Stimulated activated CD4-positive, alpha-beta T cell treated with anti-CD3 and anti-CD28 coated beads, Interleukin-4, amount 100 ng/mL, for 48 hours (primary cell): ENCODE data around the gene STX3.
"Not testable (repeated sequence)": the region's sequence is repeated elsewhere in the genome, so short reads cannot be mapped to it uniquely, and the experiment has no call there.

Experiments used
- DNase-seq, 2 donors: peaks; one replicate each; pipeline ENCODE4 v3.0.0-alpha.2; 2020; ENCODE audit warnings: low read depth in 2 of 2

The STX3 gene

DNA sequence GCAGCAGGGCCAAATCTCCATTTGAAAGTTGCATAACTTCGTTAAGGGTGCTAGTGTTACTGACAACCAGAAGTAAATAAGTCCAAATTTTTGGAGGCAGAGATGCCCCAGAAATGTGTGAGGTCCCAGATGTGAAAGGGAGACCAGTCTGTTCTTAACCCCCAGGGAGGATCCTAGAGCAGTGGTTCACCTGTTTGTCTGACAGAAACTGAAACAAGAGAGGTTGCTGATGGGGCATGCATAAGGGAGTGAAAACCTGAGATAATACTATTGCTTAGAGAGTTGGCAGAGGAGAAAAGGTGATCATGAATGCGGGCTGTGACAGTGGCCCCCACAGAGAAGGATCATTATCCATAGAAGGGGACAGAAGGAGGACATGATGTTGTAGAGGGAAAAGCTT is 86.3 kb downstream of the STX3 start:
- no peak for DNase-seq

GRCh38 chr11:59842316-59842715 is 87.1 kb downstream of the STX3 start:
- DNase-seq: no peak

DNA sequence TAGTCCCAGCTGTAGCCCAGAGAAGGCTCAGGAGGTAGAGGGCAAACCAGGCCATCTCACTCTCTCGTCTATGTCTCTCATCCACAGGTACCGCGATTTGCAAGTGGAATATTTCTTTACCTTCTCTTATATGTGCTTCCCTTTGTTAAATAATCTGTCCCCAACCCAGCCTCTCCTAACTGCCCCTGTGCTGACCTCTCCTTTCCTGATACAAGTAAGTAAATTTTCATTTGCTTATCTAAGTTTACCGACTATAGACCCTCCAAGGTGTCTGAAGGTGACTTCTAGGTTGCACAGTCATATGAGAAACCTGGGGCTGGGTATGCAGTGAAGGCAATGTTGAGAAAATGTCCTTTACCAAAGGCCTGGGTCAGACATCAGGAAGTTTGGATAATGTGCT is 90.2 kb downstream of the STX3 start, which contains the start of gene CBLIF:
CBLIF (minus strand) TSS at position 101 of the 400 bp plus-strand sequence; CDS start at position 55, 46 bp downstream.
- no peak for DNase-seq

DNA sequence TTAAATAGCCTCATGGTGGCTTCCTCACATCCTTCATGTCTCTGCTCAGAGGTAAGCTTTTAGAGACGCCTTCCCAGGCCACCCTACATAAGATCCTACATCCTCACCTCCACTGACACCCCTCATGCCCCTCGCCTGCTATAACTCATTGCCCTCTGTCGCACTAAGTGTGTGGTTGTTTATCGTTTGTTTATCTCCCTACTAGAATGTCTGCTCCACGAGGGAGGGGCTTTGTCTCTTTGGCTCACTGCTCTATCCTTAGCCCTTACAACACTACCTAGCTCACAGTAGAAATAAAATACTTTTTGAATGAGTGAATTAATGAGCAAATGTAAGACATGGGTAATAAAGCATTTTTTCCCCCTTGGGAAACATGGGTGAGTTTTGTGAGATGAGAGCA is 91.4 kb downstream of the STX3 start:
- no peak for DNase-seq

GRCh38 chr11:59847626-59848025 is 92.5 kb downstream of the STX3 start:
- DNase-seq: no peak

GRCh38 chr11:59848439-59848838 is 93.3 kb downstream of the STX3 start:
- not testable (repeated sequence) for DNase-seq

GRCh38 chr11:59849129-59849528 is 94.0 kb downstream of the STX3 start:
- no peak for DNase-seq

- not testable (repeated sequence) for DNase-seq
These were observed 94.4 kb downstream of the STX3 start for GRCh38 chr11:59849551-59849950.

GRCh38 chr11:59851416-59851815 is 96.2 kb downstream of the STX3 start:
- not testable (repeated sequence) for DNase-seq

DNA sequence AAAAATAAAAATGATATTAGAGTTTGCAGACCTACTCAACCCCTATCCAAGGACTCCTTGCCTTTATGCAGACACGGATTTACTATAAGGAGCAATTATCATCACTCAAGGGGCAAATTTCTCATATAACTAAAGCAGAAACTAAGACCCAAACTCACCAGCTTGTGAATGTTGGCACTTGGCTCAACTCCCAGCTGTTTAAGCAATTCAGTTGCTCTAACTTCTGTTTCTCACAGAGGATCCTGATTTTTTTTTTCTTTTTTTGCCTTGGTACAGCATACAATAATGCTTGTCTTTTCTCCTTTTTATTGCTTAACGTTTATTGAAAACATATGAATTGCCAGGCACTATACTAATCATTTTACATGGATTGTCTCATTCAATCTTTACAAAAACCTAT is 99.7 kb downstream of the STX3 start:
- no peak for DNase-seq
